WTC11 (cell line): ENCODE data around the gene PHF12.

Experiments
- CBFB ChIP-seq: sonication (generic); formaldehyde crosslinking; IDR thresholded peaks from 2 replicates; pipeline ENCODE4 v1.8.1; 2022; ENCODE audit warnings: mild to moderate bottlenecking, low read depth, missing genetic modification reagents
- ETV6 ChIP-seq: sonication (generic); formaldehyde crosslinking; IDR thresholded peaks from 2 replicates; pipeline ENCODE4 v1.8.1; 2022; ENCODE audit warnings: mild to moderate bottlenecking, missing genetic modification reagents
- FOXJ3 ChIP-seq: sonication (generic); formaldehyde crosslinking; IDR thresholded peaks from 2 replicates; pipeline ENCODE4 v1.9.0; 2021; ENCODE audit warnings: missing genetic modification reagents, mild to moderate bottlenecking, borderline replicate concordance
- GABPB1 ChIP-seq: sonication (generic); formaldehyde crosslinking; IDR thresholded peaks from 2 replicates; pipeline ENCODE4 v1.8.1; 2023; ENCODE audit warnings: mild to moderate bottlenecking, missing genetic modification reagents
- JUN ChIP-seq: sonication (generic); formaldehyde crosslinking; IDR thresholded peaks from 2 replicates; pipeline ENCODE4 v1.8.0; 2023; ENCODE audit warnings: mild to moderate bottlenecking, missing genetic modification reagents
- ZNF232 ChIP-seq: sonication (generic); formaldehyde crosslinking; IDR thresholded peaks from 2 replicates; pipeline ENCODE4 v1.8.0; 2022; ENCODE audit warnings: mild to moderate bottlenecking, missing genetic modification reagents
- TF ChIP-seq, protein P1 (sequence below): fragments of 200-600 bp; IDR thresholded peaks from 2 replicates; pipeline ENCODE4 v1.8.0; 2022; ENCODE audit warnings: antibody characterized with exemption
- TF ChIP-seq, protein P2 (sequence below): sonication (generic); formaldehyde crosslinking; IDR thresholded peaks from 2 replicates; pipeline ENCODE4 v1.8.0; 2023; ENCODE audit warnings: missing genetic modification reagents, mild to moderate bottlenecking, borderline replicate concordance
- TF ChIP-seq, protein P3 (sequence below): sonication (generic); formaldehyde crosslinking; IDR thresholded peaks from 2 replicates; pipeline ENCODE4 v1.8.1; 2023; ENCODE audit warnings: mild to moderate bottlenecking, missing genetic modification reagents
- TF ChIP-seq, protein P4 (sequence below): sonication (generic); formaldehyde crosslinking; IDR thresholded peaks from 2 replicates; pipeline ENCODE4 v1.8.0; 2022; ENCODE audit warnings: mild to moderate bottlenecking, missing genetic modification reagents
- TF ChIP-seq, protein P5 (sequence below): sonication (generic); formaldehyde crosslinking; IDR thresholded peaks from 2 replicates; pipeline ENCODE4 v1.8.1; 2023; ENCODE audit warnings: mild to moderate bottlenecking, missing genetic modification reagents
- TF ChIP-seq, protein P6 (sequence below): sonication (generic); formaldehyde crosslinking; conservative IDR thresholded peaks from 2 replicates; pipeline ENCODE4 v1.8.1; 2023; ENCODE audit warnings: mild to moderate bottlenecking, low read depth, missing genetic modification reagents, moderate library complexity
- TF ChIP-seq, protein P7 (sequence below): sonication (generic); formaldehyde crosslinking; IDR thresholded peaks from 2 replicates; pipeline ENCODE4 v1.8.1; 2022; ENCODE audit warnings: mild to moderate bottlenecking, moderate library complexity, missing genetic modification reagents

DNA sequence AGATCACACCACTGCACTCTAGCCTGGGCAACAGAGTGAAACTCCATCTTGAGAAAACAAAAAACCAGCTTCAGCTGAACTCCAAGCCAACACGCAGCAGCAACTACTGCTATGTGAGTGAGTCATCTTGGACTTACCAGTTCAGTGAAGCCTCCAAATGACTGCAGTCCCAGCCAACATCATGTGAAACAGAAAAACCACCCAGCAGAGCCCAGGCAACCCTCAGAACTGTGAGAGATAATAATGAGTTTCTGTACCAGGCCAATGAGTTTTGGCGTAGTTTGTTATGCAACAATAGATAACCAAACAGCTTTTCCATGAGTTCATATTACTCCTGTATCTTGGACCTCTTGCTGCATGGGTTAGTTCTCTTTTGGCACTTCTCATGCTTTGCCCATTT lies 23.3 kb downstream of the PHF12 start:
- TF ChIP-seq, protein P1, sequence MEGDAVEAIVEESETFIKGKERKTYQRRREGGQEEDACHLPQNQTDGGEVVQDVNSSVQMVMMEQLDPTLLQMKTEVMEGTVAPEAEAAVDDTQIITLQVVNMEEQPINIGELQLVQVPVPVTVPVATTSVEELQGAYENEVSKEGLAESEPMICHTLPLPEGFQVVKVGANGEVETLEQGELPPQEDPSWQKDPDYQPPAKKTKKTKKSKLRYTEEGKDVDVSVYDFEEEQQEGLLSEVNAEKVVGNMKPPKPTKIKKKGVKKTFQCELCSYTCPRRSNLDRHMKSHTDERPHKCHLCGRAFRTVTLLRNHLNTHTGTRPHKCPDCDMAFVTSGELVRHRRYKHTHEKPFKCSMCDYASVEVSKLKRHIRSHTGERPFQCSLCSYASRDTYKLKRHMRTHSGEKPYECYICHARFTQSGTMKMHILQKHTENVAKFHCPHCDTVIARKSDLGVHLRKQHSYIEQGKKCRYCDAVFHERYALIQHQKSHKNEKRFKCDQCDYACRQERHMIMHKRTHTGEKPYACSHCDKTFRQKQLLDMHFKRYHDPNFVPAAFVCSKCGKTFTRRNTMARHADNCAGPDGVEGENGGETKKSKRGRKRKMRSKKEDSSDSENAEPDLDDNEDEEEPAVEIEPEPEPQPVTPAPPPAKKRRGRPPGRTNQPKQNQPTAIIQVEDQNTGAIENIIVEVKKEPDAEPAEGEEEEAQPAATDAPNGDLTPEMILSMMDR: no peak
- TF ChIP-seq, protein P2, sequence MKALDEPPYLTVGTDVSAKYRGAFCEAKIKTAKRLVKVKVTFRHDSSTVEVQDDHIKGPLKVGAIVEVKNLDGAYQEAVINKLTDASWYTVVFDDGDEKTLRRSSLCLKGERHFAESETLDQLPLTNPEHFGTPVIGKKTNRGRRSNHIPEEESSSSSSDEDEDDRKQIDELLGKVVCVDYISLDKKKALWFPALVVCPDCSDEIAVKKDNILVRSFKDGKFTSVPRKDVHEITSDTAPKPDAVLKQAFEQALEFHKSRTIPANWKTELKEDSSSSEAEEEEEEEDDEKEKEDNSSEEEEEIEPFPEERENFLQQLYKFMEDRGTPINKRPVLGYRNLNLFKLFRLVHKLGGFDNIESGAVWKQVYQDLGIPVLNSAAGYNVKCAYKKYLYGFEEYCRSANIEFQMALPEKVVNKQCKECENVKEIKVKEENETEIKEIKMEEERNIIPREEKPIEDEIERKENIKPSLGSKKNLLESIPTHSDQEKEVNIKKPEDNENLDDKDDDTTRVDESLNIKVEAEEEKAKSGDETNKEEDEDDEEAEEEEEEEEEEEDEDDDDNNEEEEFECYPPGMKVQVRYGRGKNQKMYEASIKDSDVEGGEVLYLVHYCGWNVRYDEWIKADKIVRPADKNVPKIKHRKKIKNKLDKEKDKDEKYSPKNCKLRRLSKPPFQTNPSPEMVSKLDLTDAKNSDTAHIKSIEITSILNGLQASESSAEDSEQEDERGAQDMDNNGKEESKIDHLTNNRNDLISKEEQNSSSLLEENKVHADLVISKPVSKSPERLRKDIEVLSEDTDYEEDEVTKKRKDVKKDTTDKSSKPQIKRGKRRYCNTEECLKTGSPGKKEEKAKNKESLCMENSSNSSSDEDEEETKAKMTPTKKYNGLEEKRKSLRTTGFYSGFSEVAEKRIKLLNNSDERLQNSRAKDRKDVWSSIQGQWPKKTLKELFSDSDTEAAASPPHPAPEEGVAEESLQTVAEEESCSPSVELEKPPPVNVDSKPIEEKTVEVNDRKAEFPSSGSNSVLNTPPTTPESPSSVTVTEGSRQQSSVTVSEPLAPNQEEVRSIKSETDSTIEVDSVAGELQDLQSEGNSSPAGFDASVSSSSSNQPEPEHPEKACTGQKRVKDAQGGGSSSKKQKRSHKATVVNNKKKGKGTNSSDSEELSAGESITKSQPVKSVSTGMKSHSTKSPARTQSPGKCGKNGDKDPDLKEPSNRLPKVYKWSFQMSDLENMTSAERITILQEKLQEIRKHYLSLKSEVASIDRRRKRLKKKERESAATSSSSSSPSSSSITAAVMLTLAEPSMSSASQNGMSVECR (CRISPR knock-in tag): no peak
- TF ChIP-seq ZNF232 (CRISPR knock-in tag) (no peak), CBFB (no peak), JUN (no peak), ETV6 (CRISPR knock-in tag) (no peak), GABPB1 (no peak), FOXJ3 (CRISPR knock-in tag) (no peak)
- TF ChIP-seq, protein P3, sequence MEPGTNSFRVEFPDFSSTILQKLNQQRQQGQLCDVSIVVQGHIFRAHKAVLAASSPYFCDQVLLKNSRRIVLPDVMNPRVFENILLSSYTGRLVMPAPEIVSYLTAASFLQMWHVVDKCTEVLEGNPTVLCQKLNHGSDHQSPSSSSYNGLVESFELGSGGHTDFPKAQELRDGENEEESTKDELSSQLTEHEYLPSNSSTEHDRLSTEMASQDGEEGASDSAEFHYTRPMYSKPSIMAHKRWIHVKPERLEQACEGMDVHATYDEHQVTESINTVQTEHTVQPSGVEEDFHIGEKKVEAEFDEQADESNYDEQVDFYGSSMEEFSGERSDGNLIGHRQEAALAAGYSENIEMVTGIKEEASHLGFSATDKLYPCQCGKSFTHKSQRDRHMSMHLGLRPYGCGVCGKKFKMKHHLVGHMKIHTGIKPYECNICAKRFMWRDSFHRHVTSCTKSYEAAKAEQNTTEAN (CRISPR knock-in tag): no peak
- TF ChIP-seq, protein P4, sequence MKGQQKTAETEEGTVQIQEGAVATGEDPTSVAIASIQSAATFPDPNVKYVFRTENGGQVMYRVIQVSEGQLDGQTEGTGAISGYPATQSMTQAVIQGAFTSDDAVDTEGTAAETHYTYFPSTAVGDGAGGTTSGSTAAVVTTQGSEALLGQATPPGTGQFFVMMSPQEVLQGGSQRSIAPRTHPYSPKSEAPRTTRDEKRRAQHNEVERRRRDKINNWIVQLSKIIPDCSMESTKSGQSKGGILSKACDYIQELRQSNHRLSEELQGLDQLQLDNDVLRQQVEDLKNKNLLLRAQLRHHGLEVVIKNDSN (CRISPR knock-in tag): no peak
- TF ChIP-seq, protein P5, sequence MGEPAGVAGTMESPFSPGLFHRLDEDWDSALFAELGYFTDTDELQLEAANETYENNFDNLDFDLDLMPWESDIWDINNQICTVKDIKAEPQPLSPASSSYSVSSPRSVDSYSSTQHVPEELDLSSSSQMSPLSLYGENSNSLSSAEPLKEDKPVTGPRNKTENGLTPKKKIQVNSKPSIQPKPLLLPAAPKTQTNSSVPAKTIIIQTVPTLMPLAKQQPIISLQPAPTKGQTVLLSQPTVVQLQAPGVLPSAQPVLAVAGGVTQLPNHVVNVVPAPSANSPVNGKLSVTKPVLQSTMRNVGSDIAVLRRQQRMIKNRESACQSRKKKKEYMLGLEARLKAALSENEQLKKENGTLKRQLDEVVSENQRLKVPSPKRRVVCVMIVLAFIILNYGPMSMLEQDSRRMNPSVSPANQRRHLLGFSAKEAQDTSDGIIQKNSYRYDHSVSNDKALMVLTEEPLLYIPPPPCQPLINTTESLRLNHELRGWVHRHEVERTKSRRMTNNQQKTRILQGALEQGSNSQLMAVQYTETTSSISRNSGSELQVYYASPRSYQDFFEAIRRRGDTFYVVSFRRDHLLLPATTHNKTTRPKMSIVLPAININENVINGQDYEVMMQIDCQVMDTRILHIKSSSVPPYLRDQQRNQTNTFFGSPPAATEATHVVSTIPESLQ: no peak
- TF ChIP-seq, protein P6, sequence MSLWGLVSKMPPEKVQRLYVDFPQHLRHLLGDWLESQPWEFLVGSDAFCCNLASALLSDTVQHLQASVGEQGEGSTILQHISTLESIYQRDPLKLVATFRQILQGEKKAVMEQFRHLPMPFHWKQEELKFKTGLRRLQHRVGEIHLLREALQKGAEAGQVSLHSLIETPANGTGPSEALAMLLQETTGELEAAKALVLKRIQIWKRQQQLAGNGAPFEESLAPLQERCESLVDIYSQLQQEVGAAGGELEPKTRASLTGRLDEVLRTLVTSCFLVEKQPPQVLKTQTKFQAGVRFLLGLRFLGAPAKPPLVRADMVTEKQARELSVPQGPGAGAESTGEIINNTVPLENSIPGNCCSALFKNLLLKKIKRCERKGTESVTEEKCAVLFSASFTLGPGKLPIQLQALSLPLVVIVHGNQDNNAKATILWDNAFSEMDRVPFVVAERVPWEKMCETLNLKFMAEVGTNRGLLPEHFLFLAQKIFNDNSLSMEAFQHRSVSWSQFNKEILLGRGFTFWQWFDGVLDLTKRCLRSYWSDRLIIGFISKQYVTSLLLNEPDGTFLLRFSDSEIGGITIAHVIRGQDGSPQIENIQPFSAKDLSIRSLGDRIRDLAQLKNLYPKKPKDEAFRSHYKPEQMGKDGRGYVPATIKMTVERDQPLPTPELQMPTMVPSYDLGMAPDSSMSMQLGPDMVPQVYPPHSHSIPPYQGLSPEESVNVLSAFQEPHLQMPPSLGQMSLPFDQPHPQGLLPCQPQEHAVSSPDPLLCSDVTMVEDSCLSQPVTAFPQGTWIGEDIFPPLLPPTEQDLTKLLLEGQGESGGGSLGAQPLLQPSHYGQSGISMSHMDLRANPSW: no peak
- TF ChIP-seq, protein P7, sequence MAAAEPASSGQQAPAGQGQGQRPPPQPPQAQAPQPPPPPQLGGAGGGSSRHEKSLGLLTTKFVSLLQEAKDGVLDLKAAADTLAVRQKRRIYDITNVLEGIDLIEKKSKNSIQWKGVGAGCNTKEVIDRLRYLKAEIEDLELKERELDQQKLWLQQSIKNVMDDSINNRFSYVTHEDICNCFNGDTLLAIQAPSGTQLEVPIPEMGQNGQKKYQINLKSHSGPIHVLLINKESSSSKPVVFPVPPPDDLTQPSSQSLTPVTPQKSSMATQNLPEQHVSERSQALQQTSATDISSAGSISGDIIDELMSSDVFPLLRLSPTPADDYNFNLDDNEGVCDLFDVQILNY (CRISPR knock-in tag): no peak
